Neutrophil (primary cell): ENCODE data around the gene CFAP20.

Experiments used
- H3K27ac ChIP-seq: fragments of 200-600 bp; sonication (generic); 2 replicates; pipeline ENCODE4 v1.5.1; 2016; ENCODE audit warnings: mild to moderate bottlenecking, moderate library complexity
- H3K27me3 ChIP-seq: fragments of 200-600 bp; sonication (generic); 2 replicates; pipeline ENCODE4 v1.6.0; 2016; ENCODE audit warnings: mild to moderate bottlenecking
- H3K36me3 ChIP-seq: fragments of 200-600 bp; sonication (generic); 2 replicates; pipeline ENCODE4 v1.5.1; 2017
- H3K4me1 ChIP-seq, 2 experiments: fragments of 200-600 bp in 1 of 2; sonication (generic) in 1 of 2; 1 replicate in 1 of 2; 2 replicates in 1 of 2; pipeline versions ENCODE4 v1.5.1 to v1.6.1; 2013 to 2016; ENCODE audit warnings: low read depth in 1 of 2, low read length in 1 of 2, mild to moderate bottlenecking in 1 of 2, moderate library complexity in 1 of 2; ENCODE audit not compliant: control insufficient read depth in 1 of 2, insufficient read depth in 1 of 2
- H3K4me3 ChIP-seq, 2 experiments: fragments of 200-600 bp in 1 of 2; sonication (generic) in 1 of 2; 1 replicate in 1 of 2; 2 replicates in 1 of 2; pipeline ENCODE4 v1.5.1; 2013 to 2016; ENCODE audit warnings: low read depth in 1 of 2, low read length in 1 of 2, mild to moderate bottlenecking in 1 of 2, moderate library complexity in 1 of 2
- H3K9me3 ChIP-seq: fragments of 200-600 bp; sonication (generic); 2 replicates; pipeline ENCODE4 v1.5.1; 2016
- CTCF ChIP-seq: fragments of 200-600 bp; sonication (generic); IDR thresholded peaks from 2 replicates; pipeline ENCODE4 v1.5.1; 2016; ENCODE audit warnings: antibody characterized with exemption

The CFAP20 gene

GRCh38 chr16:58070585-58070984 is 58.6 kb downstream of the CFAP20 start:
- Histone ChIP-seq H3K9me3 (no peaks in the 10 kb centered on the region), H3K36me3 (no peaks in the 10 kb centered on the region), H3K27ac (no peak overlapping the region), H3K4me3 (no peak overlapping the region), H3K27me3 (no peaks in the 10 kb centered on the region), H3K4me1 (no peaks in the 10 kb centered on the region)
- no peak for TF ChIP-seq CTCF
